WTC11 (cell line): ENCODE measurements around the gene ZNF516. TPM values are rescaled to one million over a fixed set of nuclear protein-coding genes. Genes with fewer than 3 reads are reported as not detected.

Experiments used
- ATAC-seq: fragments of 200-7000 bp; cut with Tn5 transposase; 2 replicates; pipeline ENCODE4 v1.10.0; 2021; ENCODE audit warnings: mild to moderate bottlenecking, moderate library complexity
- CTCF ChIA-PET: fragments of 300-600 bp; sonication (Branson Sonifier 250); formaldehyde crosslinking; loops from one replicate; lab custom pipeline; 2021; ENCODE audit warnings: antibody characterized with exemption; lab: Charles Lee
- POLR2A ChIA-PET: fragments of 350-600 bp; sonication (Branson Sonifier 250); formaldehyde crosslinking; loops from one replicate; lab custom pipeline; 2021; ENCODE audit warnings: antibody characterized with exemption; lab: Charles Lee
- DNase-seq: peaks from one replicate; pipeline ENCODE4 v3.0.0; 2021; ENCODE audit warnings: low spot score
- H3K27ac Mint-ChIP-seq: 2 replicates; pipeline ENCODE4 v1.8.0; 2021; ENCODE audit warnings: mixed read lengths
- H3K27me3 Mint-ChIP-seq: 2 replicates; pipeline ENCODE4 v1.8.0; 2021; ENCODE audit warnings: low read depth, mild to moderate bottlenecking, moderate library complexity, mixed read lengths
- H3K36me3 Mint-ChIP-seq: 2 replicates; pipeline ENCODE4 v1.8.0; 2021; ENCODE audit warnings: mixed read lengths
- H3K4me1 Mint-ChIP-seq: 2 replicates; pipeline ENCODE4 v1.8.0; 2022; ENCODE audit warnings: mixed read lengths
- H3K4me3 Mint-ChIP-seq: 2 replicates; pipeline ENCODE4 v1.8.0; 2021; ENCODE audit warnings: mild to moderate bottlenecking, moderate library complexity, mixed read lengths
- H3K9me3 Mint-ChIP-seq: 2 replicates; pipeline ENCODE4 v1.8.0; 2021; ENCODE audit warnings: mixed read lengths
- CREM ChIP-seq: sonication (generic); formaldehyde crosslinking; IDR thresholded peaks from 2 replicates; pipeline ENCODE4 v1.8.1; 2022; ENCODE audit warnings: mild to moderate bottlenecking, missing genetic modification reagents, moderate library complexity
- E2F1 ChIP-seq: sonication (generic); formaldehyde crosslinking; IDR thresholded peaks from 2 replicates; pipeline ENCODE4 v1.8.0; 2022; ENCODE audit warnings: mild to moderate bottlenecking, missing genetic modification reagents
- ETV6 ChIP-seq: sonication (generic); formaldehyde crosslinking; IDR thresholded peaks from 2 replicates; pipeline ENCODE4 v1.8.1; 2022; ENCODE audit warnings: mild to moderate bottlenecking, missing genetic modification reagents
- FOXJ3 ChIP-seq: sonication (generic); formaldehyde crosslinking; IDR thresholded peaks from 2 replicates; pipeline ENCODE4 v1.9.0; 2021; ENCODE audit warnings: missing genetic modification reagents, mild to moderate bottlenecking, borderline replicate concordance
- FOXP4 ChIP-seq: sonication (generic); formaldehyde crosslinking; IDR thresholded peaks from 2 replicates; pipeline ENCODE4 v1.8.0; 2022; ENCODE audit warnings: mild to moderate bottlenecking, missing genetic modification reagents
- NFATC4 ChIP-seq: fragments of 250-450 bp; sonication (Bioruptor Pico); IDR thresholded peaks from 2 replicates; pipeline ENCODE4 v1.9.0; 2021; ENCODE audit warnings: mild to moderate bottlenecking
- STAT6 ChIP-seq: sonication (generic); formaldehyde crosslinking; conservative IDR thresholded peaks from 2 replicates; pipeline ENCODE4 v1.8.1; 2023; ENCODE audit warnings: mild to moderate bottlenecking, low read depth, missing genetic modification reagents, moderate library complexity
- TP53 ChIP-seq: sonication (generic); formaldehyde crosslinking; IDR thresholded peaks from 2 replicates; pipeline ENCODE4 v1.8.1; 2023; ENCODE audit warnings: mild to moderate bottlenecking, missing genetic modification reagents
- ZBTB21 ChIP-seq: sonication (generic); formaldehyde crosslinking; IDR thresholded peaks from 2 replicates; pipeline ENCODE4 v1.8.1; 2023; ENCODE audit warnings: mild to moderate bottlenecking, missing genetic modification reagents, borderline replicate concordance
- ZNF317 ChIP-seq: sonication (generic); formaldehyde crosslinking; IDR thresholded peaks from 2 replicates; pipeline ENCODE4 v1.8.1; 2023; ENCODE audit warnings: low read depth, mild to moderate bottlenecking, moderate library complexity, missing genetic modification reagents, borderline replicate concordance
- total RNA-seq: library from RNA; stranded (reverse); gene quantifications from 3 replicates; pipeline ENCODE4 v1.2.3, GENCODE V29; 2021
- TF ChIP-seq, protein P1 (sequence below): sonication (generic); formaldehyde crosslinking; IDR thresholded peaks from 2 replicates; pipeline ENCODE4 v1.8.1; 2023; ENCODE audit warnings: mild to moderate bottlenecking, missing genetic modification reagents, borderline replicate concordance

The ZNF516 gene
- total RNA-seq, 1 experiment from 2014 or later: 58.6 TPM

DNA sequence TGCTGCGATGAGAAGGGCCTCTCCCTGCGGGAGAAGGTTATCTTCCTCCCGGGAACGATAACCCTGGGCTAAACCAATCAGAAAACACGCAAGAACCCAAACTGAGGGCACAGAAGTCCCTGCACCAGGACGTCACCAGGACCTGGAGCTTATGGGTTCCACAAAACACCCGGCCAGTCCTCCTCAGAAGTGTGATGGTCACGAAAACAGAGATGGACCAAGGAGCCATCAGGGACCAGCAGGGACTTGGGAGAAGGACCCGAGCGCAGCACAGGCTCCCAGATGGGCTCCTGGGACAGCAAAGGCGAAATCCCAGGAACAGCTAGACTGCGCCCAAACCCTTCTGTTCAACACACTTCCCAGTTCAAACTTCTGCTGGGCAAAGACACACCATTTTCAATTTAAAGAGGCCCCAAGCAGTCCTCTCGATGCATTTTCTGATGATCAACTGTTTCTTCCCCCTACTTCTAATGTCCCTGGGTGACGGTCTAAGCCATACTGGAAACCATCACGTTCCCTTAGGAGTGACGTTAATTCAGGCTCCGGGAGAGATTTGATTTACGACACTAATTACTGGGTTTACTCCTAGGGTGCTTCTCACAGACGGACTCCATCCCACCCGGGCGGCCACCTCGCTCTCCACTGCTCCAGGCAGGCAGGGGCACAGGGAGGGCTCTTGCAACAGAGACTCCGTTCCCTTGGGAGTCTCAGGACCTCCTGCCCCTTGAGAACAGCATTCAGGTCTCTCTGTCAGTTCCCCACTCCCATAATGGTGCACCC, 29.2 kb downstream of the ZNF516 start (continued):
- TF ChIP-seq FOXP4: no peak
- no peak for TF ChIP-seq CREM
- TF ChIP-seq E2F1: no peak
- TF ChIP-seq FOXJ3: no peak
- TF ChIP-seq, all 79 proteins: peak for 0

GRCh38 chr18:76464281-76465259, 30.5 kb downstream of the ZNF516 start:
- CTCF ChIA-PET: interaction anchor here (2.1 kb wide), 1 partner anchor 16 kb away, joined by 5 read pairs; no protein-coding TSS in a partner anchor

DNA sequence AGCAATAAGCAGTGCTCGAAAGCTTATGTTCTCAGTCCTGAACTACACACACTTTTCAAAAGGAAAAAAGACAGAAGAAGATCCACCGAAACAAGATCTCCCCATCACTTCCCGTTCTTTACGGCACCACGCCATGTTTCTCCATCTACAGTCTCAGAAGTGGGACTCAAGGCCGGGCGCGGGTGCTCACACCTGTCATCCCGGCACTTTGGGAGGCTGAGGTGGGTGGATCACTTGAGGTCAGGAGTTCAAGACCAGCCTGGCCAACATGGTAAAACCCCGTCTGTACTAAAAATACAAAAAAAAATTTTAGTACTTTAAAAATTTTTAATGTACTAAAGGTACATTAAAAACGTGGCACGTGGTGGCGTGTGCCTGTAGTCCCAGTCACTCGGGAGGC, 31.2 kb downstream of the ZNF516 start:
- CTCF ChIA-PET: interaction anchor here (2.1 kb wide), 1 partner anchor 17 kb away, joined by 5 read pairs; no protein-coding TSS in a partner anchor
- no peak for DNase-seq

More at GRCh38 chr18:76464281-76465259, 30.5 kb downstream of the ZNF516 start:
- DNase-seq (no peak), ATAC-seq (no peak)
- H3K36me3 Mint-ChIP-seq: peaks cover 8% of the 10 kb centered on the region
- no peaks in the 10 kb centered on the region for H3K27me3 Mint-ChIP-seq
- no peak overlapping the region for H3K27ac Mint-ChIP-seq
- H3K4me1 Mint-ChIP-seq: peaks cover 18% of the 10 kb centered on the region
- POLR2A ChIA-PET: no interaction called here
- H3K9me3 Mint-ChIP-seq: 0 out of 2 replicates have a peak, but pooled peaks cover 4% of the 10 kb centered on the region
- TF ChIP-seq, protein P1, sequence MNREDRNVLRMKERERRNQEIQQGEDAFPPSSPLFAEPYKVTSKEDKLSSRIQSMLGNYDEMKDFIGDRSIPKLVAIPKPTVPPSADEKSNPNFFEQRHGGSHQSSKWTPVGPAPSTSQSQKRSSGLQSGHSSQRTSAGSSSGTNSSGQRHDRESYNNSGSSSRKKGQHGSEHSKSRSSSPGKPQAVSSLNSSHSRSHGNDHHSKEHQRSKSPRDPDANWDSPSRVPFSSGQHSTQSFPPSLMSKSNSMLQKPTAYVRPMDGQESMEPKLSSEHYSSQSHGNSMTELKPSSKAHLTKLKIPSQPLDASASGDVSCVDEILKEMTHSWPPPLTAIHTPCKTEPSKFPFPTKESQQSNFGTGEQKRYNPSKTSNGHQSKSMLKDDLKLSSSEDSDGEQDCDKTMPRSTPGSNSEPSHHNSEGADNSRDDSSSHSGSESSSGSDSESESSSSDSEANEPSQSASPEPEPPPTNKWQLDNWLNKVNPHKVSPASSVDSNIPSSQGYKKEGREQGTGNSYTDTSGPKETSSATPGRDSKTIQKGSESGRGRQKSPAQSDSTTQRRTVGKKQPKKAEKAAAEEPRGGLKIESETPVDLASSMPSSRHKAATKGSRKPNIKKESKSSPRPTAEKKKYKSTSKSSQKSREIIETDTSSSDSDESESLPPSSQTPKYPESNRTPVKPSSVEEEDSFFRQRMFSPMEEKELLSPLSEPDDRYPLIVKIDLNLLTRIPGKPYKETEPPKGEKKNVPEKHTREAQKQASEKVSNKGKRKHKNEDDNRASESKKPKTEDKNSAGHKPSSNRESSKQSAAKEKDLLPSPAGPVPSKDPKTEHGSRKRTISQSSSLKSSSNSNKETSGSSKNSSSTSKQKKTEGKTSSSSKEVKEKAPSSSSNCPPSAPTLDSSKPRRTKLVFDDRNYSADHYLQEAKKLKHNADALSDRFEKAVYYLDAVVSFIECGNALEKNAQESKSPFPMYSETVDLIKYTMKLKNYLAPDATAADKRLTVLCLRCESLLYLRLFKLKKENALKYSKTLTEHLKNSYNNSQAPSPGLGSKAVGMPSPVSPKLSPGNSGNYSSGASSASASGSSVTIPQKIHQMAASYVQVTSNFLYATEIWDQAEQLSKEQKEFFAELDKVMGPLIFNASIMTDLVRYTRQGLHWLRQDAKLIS (CRISPR knock-in tag): no peak
- no peak for TF ChIP-seq ZNF317 (CRISPR knock-in tag)
- H3K4me3 Mint-ChIP-seq: no peak overlapping the region

GRCh38 chr18:76463358-76463757, 31.7 kb downstream of the ZNF516 start:
- peaks cover 10% of the 10 kb centered on the region for H3K36me3 Mint-ChIP-seq
- H3K4me3 Mint-ChIP-seq: no peak overlapping the region
- no peaks in the 10 kb centered on the region for H3K27me3 Mint-ChIP-seq
- peaks cover 18% of the 10 kb centered on the region for H3K4me1 Mint-ChIP-seq
- H3K27ac Mint-ChIP-seq: no peak overlapping the region; the same call in 1 of the 2 replicates
- ChIA-PET CTCF (interaction anchor here (1.0 to 2.1 kb wide), 3 partner anchors 15 to 83 kb away, joined by 3 to 5 read pairs (median 4); no protein-coding TSS in a partner anchor), POLR2A (no interaction called here)
- TF ChIP-seq NFATC4 (CRISPR knock-in tag) (no peak), FOXP4 (no peak), STAT6 (no peak), ETV6 (no peak)
- ATAC-seq (no peak), DNase-seq (no peak)
- no peaks in the 10 kb centered on the region for H3K9me3 Mint-ChIP-seq

More for the DNA sequence above, 31.2 kb downstream of the ZNF516 start:
- Mint-ChIP-seq H3K4me1 (peaks cover 18% of the 10 kb centered on the region), H3K4me3 (no peak overlapping the region), H3K36me3 (peaks cover 7% of the 10 kb centered on the region), H3K27me3 (no peaks in the 10 kb centered on the region), H3K9me3 (0 out of 2 replicates have a peak, but pooled peaks cover 3% of the 10 kb centered on the region), H3K27ac (no peak overlapping the region)
- no peak for ATAC-seq
- TF ChIP-seq TP53 (no peak), ETV6 (no peak), ZBTB21 (CRISPR knock-in tag) (no peak)
- POLR2A ChIA-PET: no interaction called here
